Mammary epithelial cell (primary cell): ENCODE results near the gene CCDC82.

Source experiments
- EZH2 ChIP-seq: IDR thresholded peaks from 2 replicates; pipeline ENCODE4 v1.6.1; 2012; ENCODE audit warnings: low read length, inconsistent platforms, borderline replicate concordance
- TF ChIP-seq, protein P1 (sequence below), 2 donors: IDR thresholded peaks in 1 of 2; conservative IDR thresholded peaks in 1 of 2; 2 replicates each; pipeline ENCODE4 v1.5.1; 2011 to 2012; ENCODE audit warnings: inconsistent platforms in 2 of 2, low read length in 2 of 2, mild to moderate bottlenecking in 2 of 2, control low read depth in 1 of 2, low read depth in 1 of 2; ENCODE audit not compliant: insufficient read depth in 1 of 2; ENCODE audit errors: extremely low read depth in 1 of 2

- TF ChIP-seq, protein P1, sequence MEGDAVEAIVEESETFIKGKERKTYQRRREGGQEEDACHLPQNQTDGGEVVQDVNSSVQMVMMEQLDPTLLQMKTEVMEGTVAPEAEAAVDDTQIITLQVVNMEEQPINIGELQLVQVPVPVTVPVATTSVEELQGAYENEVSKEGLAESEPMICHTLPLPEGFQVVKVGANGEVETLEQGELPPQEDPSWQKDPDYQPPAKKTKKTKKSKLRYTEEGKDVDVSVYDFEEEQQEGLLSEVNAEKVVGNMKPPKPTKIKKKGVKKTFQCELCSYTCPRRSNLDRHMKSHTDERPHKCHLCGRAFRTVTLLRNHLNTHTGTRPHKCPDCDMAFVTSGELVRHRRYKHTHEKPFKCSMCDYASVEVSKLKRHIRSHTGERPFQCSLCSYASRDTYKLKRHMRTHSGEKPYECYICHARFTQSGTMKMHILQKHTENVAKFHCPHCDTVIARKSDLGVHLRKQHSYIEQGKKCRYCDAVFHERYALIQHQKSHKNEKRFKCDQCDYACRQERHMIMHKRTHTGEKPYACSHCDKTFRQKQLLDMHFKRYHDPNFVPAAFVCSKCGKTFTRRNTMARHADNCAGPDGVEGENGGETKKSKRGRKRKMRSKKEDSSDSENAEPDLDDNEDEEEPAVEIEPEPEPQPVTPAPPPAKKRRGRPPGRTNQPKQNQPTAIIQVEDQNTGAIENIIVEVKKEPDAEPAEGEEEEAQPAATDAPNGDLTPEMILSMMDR (conservative IDR thresholded peaks at IDR 0.05 in 1 of 2, IDR thresholded peaks at IDR 0.05 in 1 of 2; ENCODE audit: extremely low read depth in 1 of 2, insufficient read depth in 1 of 2, low read depth in 1 of 2, low read length in 2 of 2) = no peak
- TF ChIP-seq EZH2 = no peak
These were observed 12.9 kb downstream of the CCDC82 start for GRCh38 chr11:96376796-96377195.
